Gastroesophageal sphincter (tissue), 4 donors: Measurements from ENCODE around the gene CDK16. TPM values are rescaled to one million over a fixed set of nuclear protein-coding genes. Genes with fewer than 3 reads are reported as not detected.

Experiments
- ATAC-seq: fragments of 150-250 bp; one replicate; pipeline ENCODE4 v1.9.1; 2016; ENCODE audit warnings: mild to moderate bottlenecking, moderate library complexity
- H3K27ac ChIP-seq, 4 donors: fragments of 200-600 bp; sonication (generic) in 3 of 4; 1 replicate in 3 of 4; 2 replicates in 1 of 4; pipeline ENCODE4 v1.5.1; 2016 to 2019
- H3K27me3 ChIP-seq: fragments of 200-600 bp; sonication (generic); one replicate; pipeline ENCODE4 v1.5.1; 2019
- H3K36me3 ChIP-seq, 2 donors: fragments of 200-600 bp; sonication (generic); one replicate each; pipeline ENCODE4 v1.5.1; 2019; ENCODE audit warnings: control low read depth in 1 of 2
- H3K4me1 ChIP-seq, 3 donors: fragments of 200-600 bp; sonication (generic); 1 replicate in 2 of 3; 2 replicates in 1 of 3; pipeline ENCODE4 v1.5.1; 2016 to 2019; ENCODE audit warnings: control low read depth in 2 of 3
- H3K4me3 ChIP-seq, 2 donors: fragments of 200-600 bp; sonication (generic); one replicate each; pipeline ENCODE4 v1.5.1; 2019; ENCODE audit warnings: mild to moderate bottlenecking in 1 of 2, moderate library complexity in 1 of 2
- H3K9me3 ChIP-seq, 3 donors: fragments of 200-600 bp; sonication (generic); one replicate each; pipeline ENCODE4 v1.5.1; 2017 to 2019; ENCODE audit warnings: control low read depth in 2 of 3
- CTCF ChIP-seq, 4 experiments: fragments of 200-600 bp in 2 of 4; fragments of 450-650 bp in 2 of 4; sonication (generic) in 1 of 4; IDR thresholded peaks; one replicate each; pipeline ENCODE4 v1.5.1; 2017 to 2019; ENCODE audit warnings: antibody characterized with exemption in 4 of 4, mild to moderate bottlenecking in 2 of 4, moderate library complexity in 2 of 4
- EP300 ChIP-seq: sonication (generic); formaldehyde crosslinking; IDR thresholded peaks from one replicate; pipeline ENCODE4 v1.6.1; 2017; ENCODE audit warnings: antibody characterized with exemption, mild to moderate bottlenecking
- POLR2A ChIP-seq, 2 donors: fragments of 450-650 bp; IDR thresholded peaks; one replicate each; pipeline ENCODE4 v1.6.1; 2017; ENCODE audit warnings: antibody characterized with exemption in 2 of 2, mild to moderate bottlenecking in 2 of 2, moderate library complexity in 1 of 2
- POLR2AphosphoS5 ChIP-seq: sonication (generic); formaldehyde crosslinking; IDR thresholded peaks from one replicate; pipeline ENCODE4 v1.6.1; 2017; ENCODE audit warnings: antibody characterized with exemption
- WGBS, 2 donors: methylation state at CpG; one replicate each; pipeline ENCODE4 v1.1.5; 2018; ENCODE audit warnings: low coverage in 1 of 2; 5-methylcytosine and 5-hydroxymethylcytosine counted together
- total RNA-seq, 4 donors: library from RNA; depleted of rRNA; stranded (reverse); fragments of >200 nt; gene quantifications; one replicate each; pipeline ENCODE4 v1.1.0, GENCODE V29; 2016

Gene CDK16
- total RNA-seq, 4 donors from 2014 or later: 45.8 to 76.1 (median 55.6) TPM

- Histone ChIP-seq H3K27ac (no peak overlapping the region), H3K4me1 (peaks cover 0 to 18% (median 0%) of the 10 kb centered on the region in 3 donors), H3K4me3 (no peak overlapping the region), H3K9me3 (no peaks in the 10 kb centered on the region), H3K36me3 (peaks cover 0 to 100% of the 10 kb centered on the region in 2 donors), H3K27me3 (no peaks in the 10 kb centered on the region)
- no peak for ATAC-seq
- TF ChIP-seq POLR2A (IDR thresholded peaks at IDR 0.05) (no peak), EP300 (no peak), POLR2AphosphoS5 (no peak), CTCF (IDR thresholded peaks at IDR 0.05) (no peak)
- no CpG with 5 or more reads among the region's 10 CpGs for WGBS, 2 donors
These were observed 37.2 kb upstream of the CDK16 start for GRCh38 chrX:47181301-47181700.

- no peak for TF ChIP-seq EP300
- no peak for TF ChIP-seq POLR2A (IDR thresholded peaks at IDR 0.05)
- peaks cover 0 to 18% (median 0%) of the 10 kb centered on the region in 3 donors for H3K4me1 ChIP-seq
- no peaks in the 10 kb centered on the region for H3K9me3 ChIP-seq
- no CpG with 5 or more reads among the region's 9 CpGs for WGBS, 2 donors
- H3K27me3 ChIP-seq: no peaks in the 10 kb centered on the region
- H3K4me3 ChIP-seq: no peak overlapping the region
- H3K27ac ChIP-seq: no peak overlapping the region
- peaks cover 0 to 100% of the 10 kb centered on the region in 2 donors for H3K36me3 ChIP-seq
- no peak for ATAC-seq
These were observed 36.3 kb upstream of the CDK16 start for GRCh38 chrX:47182106-47182700.

- Histone ChIP-seq H3K4me3 (no peak overlapping the region), H3K27ac (no peak overlapping the region), H3K9me3 (no peaks in the 10 kb centered on the region), H3K36me3 (peaks cover 0 to 79% of the 10 kb centered on the region in 2 donors), H3K27me3 (no peaks in the 10 kb centered on the region), H3K4me1 (peaks cover 0 to 5% (median 0%) of the 10 kb centered on the region in 3 donors)
- WGBS, 2 donors: 91% methylated on average over 3 of the region's 4 CpGs; no CpG with 5 or more reads in 1 of the 2 donors
- TF ChIP-seq POLR2AphosphoS5 (no peak), EP300 (no peak), CTCF (IDR thresholded peaks at IDR 0.05) (no peak), POLR2A (IDR thresholded peaks at IDR 0.05) (no peak)
- ATAC-seq: no peak
These were observed 34.0 kb upstream of the CDK16 start for GRCh38 chrX:47184486-47184885.

- no CpG with 5 or more reads among the region's 17 CpGs for WGBS, 2 donors
- Histone ChIP-seq H3K27ac (no peak overlapping the region), H3K36me3 (peaks cover 0 to 71% of the 10 kb centered on the region in 2 donors), H3K27me3 (no peaks in the 10 kb centered on the region), H3K4me3 (no peak overlapping the region), H3K9me3 (no peaks in the 10 kb centered on the region), H3K4me1 (peaks cover 0 to under 1% (median 0%) of the 10 kb centered on the region in 3 donors)
- no peak for ATAC-seq
- TF ChIP-seq POLR2AphosphoS5 (no peak), CTCF (IDR thresholded peaks at IDR 0.05) (no peak), EP300 (no peak), POLR2A (IDR thresholded peaks at IDR 0.05) (no peak)
These were observed 33.2 kb upstream of the CDK16 start for GRCh38 chrX:47185241-47185640.

- no peak for ATAC-seq
These were observed 32.3 kb upstream of the CDK16 start for GRCh38 chrX:47186096-47186740.

More at GRCh38 chrX:47186096-47186740, 32.3 kb upstream of the CDK16 start:
- Histone ChIP-seq H3K36me3 (peaks cover 0 to 62% of the 10 kb centered on the region in 2 donors), H3K27me3 (no peaks in the 10 kb centered on the region), H3K9me3 (no peaks in the 10 kb centered on the region), H3K27ac (no peak overlapping the region), H3K4me3 (no peak overlapping the region), H3K4me1 (peaks cover 0 to 7% (median 0%) of the 10 kb centered on the region in 3 donors)
- WGBS, 2 donors: 90% methylated on average over 2 of the region's 27 CpGs; no CpG with 5 or more reads in 1 of the 2 donors
- no peak for TF ChIP-seq CTCF (IDR thresholded peaks at IDR 0.05)
- no peak for TF ChIP-seq EP300
- no peak for TF ChIP-seq POLR2A (IDR thresholded peaks at IDR 0.05)
- no peak for TF ChIP-seq POLR2AphosphoS5
